ENCODE data around the gene DPYD. TPM values are rescaled to one million over a fixed set of nuclear protein-coding genes. Genes with fewer than 3 reads are reported as not detected.

DPYD gene
- total RNA-seq, 1 experiment from 2014 or later = 12.8 TPM

- ATAC-seq (no peak), DNase-seq (no peak)
- H3K36me3 ChIP-seq (ENCODE audit: low read depth, low read length) = no peaks in the 10 kb centered on the region
- no peaks in the 10 kb centered on the region for H3K79me2 ChIP-seq (ENCODE audit: low read length)
- ChIA-PET POLR2A (ENCODE audit: unreplicated experiment) (no interaction called here), CTCF (interaction anchor here (0.6 kb wide), 1 partner anchor 571 kb away, joined by 9 read pairs; no protein-coding TSS in a partner anchor)
- H3K4me1 ChIP-seq (ENCODE audit: insufficient read depth, low read length) = peaks cover 9% of the 10 kb centered on the region
- no peaks in the 10 kb centered on the region for H4K20me1 ChIP-seq (ENCODE audit: low read length)
- H3K4me3 ChIP-seq (ENCODE audit: low read length) = no peak overlapping the region
- H3K9me2 ChIP-seq (replicated peaks; ENCODE audit: low read length) = no peaks in the 10 kb centered on the region
- TF ChIP-seq EZH2 (IDR thresholded peaks at IDR 0.05; ENCODE audit: low read length, unreplicated experiment) (no peak), EZH2phosphoT487 (IDR thresholded peaks at IDR 0.05; ENCODE audit: borderline replicate concordance, low read length) (no peak), CTCF (conservative IDR thresholded peaks at IDR 0.05; ENCODE audit: low read depth, low read length) (no peak)
- no peaks in the 10 kb centered on the region for H3K27me3 ChIP-seq (ENCODE audit: low read length)
- no TSS peak for BruUV-seq (replicated peaks)
- no peak overlapping the region for H3K27ac ChIP-seq (ENCODE audit: low read length)
- no peaks in the 10 kb centered on the region for H3K9me3 ChIP-seq (ENCODE audit: low read length)
- H3F3A ChIP-seq (ENCODE audit: low read length, unreplicated experiment) = no peaks in the 10 kb centered on the region
- intact Hi-C loops (cut with micrococcal nuclease) = no loop called here
- no peak overlapping the region for H2AFZ ChIP-seq (ENCODE audit: low read length)
- no peak overlapping the region for H3K4me2 ChIP-seq (ENCODE audit: low read length)
- no peak overlapping the region for H3K9ac ChIP-seq (ENCODE audit: low read length)
These were observed 106.0 kb downstream of the DPYD start for GRCh38 chr1:97814804-97815203.

- Histone ChIP-seq H2AFZ (ENCODE audit: low read length) (no peak overlapping the region), H3K4me2 (ENCODE audit: low read length) (0 out of 2 replicates have a peak overlapping the region, but pooled peaks have one; percentile 1), H3F3A (ENCODE audit: low read length, unreplicated experiment) (no peaks in the 10 kb centered on the region), H3K9me3 (ENCODE audit: low read length) (no peaks in the 10 kb centered on the region), H3K27me3 (ENCODE audit: low read length) (no peaks in the 10 kb centered on the region), H4K20me1 (ENCODE audit: low read length) (no peaks in the 10 kb centered on the region), H3K79me2 (ENCODE audit: low read length) (no peaks in the 10 kb centered on the region), H3K36me3 (ENCODE audit: low read depth, low read length) (no peaks in the 10 kb centered on the region), H3K27ac (ENCODE audit: low read length) (no peak overlapping the region), H3K4me1 (ENCODE audit: insufficient read depth, low read length) (peaks cover 9% of the 10 kb centered on the region), H3K9me2 (replicated peaks; ENCODE audit: low read length) (no peaks in the 10 kb centered on the region), H3K9ac (ENCODE audit: low read length) (no peak overlapping the region), H3K4me3 (ENCODE audit: low read length) (no peak overlapping the region)
- intact Hi-C loops (cut with micrococcal nuclease) = no loop called here
- TF ChIP-seq EZH2phosphoT487 (IDR thresholded peaks at IDR 0.05; ENCODE audit: borderline replicate concordance, low read length) = no peak
- no peak for TF ChIP-seq CTCF (conservative IDR thresholded peaks at IDR 0.05; ENCODE audit: low read depth, low read length)
- TF ChIP-seq EZH2 (IDR thresholded peaks at IDR 0.05; ENCODE audit: low read length, unreplicated experiment) = no peak
- DNase-seq = peak; percentile 59
- peak; percentile 50 for ATAC-seq
- no TSS peak for BruUV-seq (replicated peaks)
- ChIA-PET POLR2A (ENCODE audit: unreplicated experiment) (no interaction called here), CTCF (interaction anchor here (0.6 kb wide), 1 partner anchor 570 kb away, joined by 9 read pairs; no protein-coding TSS in a partner anchor)
These were observed 106.7 kb downstream of the DPYD start for GRCh38 chr1:97814121-97814520.

GRCh38 chr1:97812076-97812475, 108.8 kb downstream of the DPYD start:
- Histone ChIP-seq H3K4me1 (ENCODE audit: insufficient read depth, low read length) (peaks cover 11% of the 10 kb centered on the region), H3F3A (ENCODE audit: low read length, unreplicated experiment) (no peaks in the 10 kb centered on the region), H2AFZ (ENCODE audit: low read length) (no peak overlapping the region), H3K4me2 (ENCODE audit: low read length) (no peak overlapping the region), H3K36me3 (ENCODE audit: low read depth, low read length) (no peaks in the 10 kb centered on the region), H3K9me3 (ENCODE audit: low read length) (no peaks in the 10 kb centered on the region), H3K79me2 (ENCODE audit: low read length) (no peaks in the 10 kb centered on the region), H3K4me3 (ENCODE audit: low read length) (no peak overlapping the region), H3K9me2 (replicated peaks; ENCODE audit: low read length) (no peaks in the 10 kb centered on the region), H3K27me3 (ENCODE audit: low read length) (no peaks in the 10 kb centered on the region), H3K27ac (ENCODE audit: low read length) (no peak overlapping the region), H3K9ac (ENCODE audit: low read length) (no peak overlapping the region), H4K20me1 (ENCODE audit: low read length) (no peaks in the 10 kb centered on the region)
- ChIA-PET POLR2A (ENCODE audit: unreplicated experiment) (no interaction called here), CTCF (no interaction called here)
- TF ChIP-seq EZH2 (IDR thresholded peaks at IDR 0.05; ENCODE audit: low read length, unreplicated experiment) (no peak), EZH2phosphoT487 (IDR thresholded peaks at IDR 0.05; ENCODE audit: borderline replicate concordance, low read length) (no peak), CTCF (conservative IDR thresholded peaks at IDR 0.05; ENCODE audit: low read depth, low read length) (no peak)
- no TSS peak for BruUV-seq (replicated peaks)
- ATAC-seq (no peak), DNase-seq (no peak)
- intact Hi-C loops (cut with micrococcal nuclease) = no loop called here

Data from PC-3 (cell line).